GM23338 (cell line): ENCODE results near the gene TRABD. TPM values are rescaled to one million over a fixed set of nuclear protein-coding genes. Genes with fewer than 3 reads are reported as not detected.

ENCODE experiments used
- ATAC-seq: fragments of 200-7000 bp; cut with Tn5 transposase; 3 replicates; pipeline ENCODE4 v1.9.1; 2020
- DNase-seq: peaks from one replicate; pipeline ENCODE4 v3.0.0-alpha.2; 2015; ENCODE audit warnings: low spot score
- H2AFZ ChIP-seq: fragments of 200-600 bp; sonication (generic); 2 replicates; pipeline ENCODE4 v1.8.0; 2016; ENCODE audit warnings: antibody characterized with exemption, mild to moderate bottlenecking, moderate library complexity
- H3F3A ChIP-seq: fragments of 200-600 bp; sonication (generic); replicated peaks from 2 replicates; pipeline ENCODE4 v1.8.0; 2017; ENCODE audit warnings: antibody characterized with exemption, mixed run types, low read depth
- H3K27ac ChIP-seq: fragments of 200-600 bp; sonication (generic); 2 replicates; pipeline ENCODE4 v1.6.1; 2016; ENCODE audit warnings: low read depth
- H3K27me3 ChIP-seq: fragments of 200-600 bp; sonication (generic); 2 replicates; pipeline ENCODE4 v1.8.0; 2016; ENCODE audit warnings: mild to moderate bottlenecking, mixed run types, moderate library complexity; ENCODE audit not compliant: insufficient read depth
- H3K36me3 ChIP-seq: fragments of 200-600 bp; sonication (generic); 2 replicates; pipeline ENCODE4 v1.8.0; 2016; ENCODE audit warnings: mild to moderate bottlenecking; ENCODE audit not compliant: insufficient read depth
- H3K4me1 ChIP-seq: fragments of 200-600 bp; sonication (generic); 2 replicates; pipeline ENCODE4 v1.8.0; 2016; ENCODE audit warnings: mild to moderate bottlenecking, moderate library complexity; ENCODE audit not compliant: insufficient read depth
- H3K4me2 ChIP-seq: fragments of 200-600 bp; sonication (generic); 2 replicates; pipeline ENCODE4 v1.7.1; 2017; ENCODE audit warnings: mixed run types
- H3K4me3 ChIP-seq: fragments of 200-600 bp; sonication (generic); 2 replicates; pipeline ENCODE4 v1.6.1; 2016; ENCODE audit warnings: mixed run types
- H3K79me2 ChIP-seq: fragments of 200-600 bp; sonication (generic); replicated peaks from 2 replicates; pipeline ENCODE4 v1.8.0; 2017; ENCODE audit warnings: mild to moderate bottlenecking; ENCODE audit not compliant: insufficient read depth
- H3K9me2 ChIP-seq: fragments of 200-600 bp; sonication (generic); 2 replicates; pipeline ENCODE4 v1.8.0; 2017; ENCODE audit not compliant: insufficient read depth
- H4K20me1 ChIP-seq: fragments of 200-600 bp; sonication (generic); replicated peaks from 2 replicates; pipeline ENCODE4 v1.8.0; 2017; ENCODE audit warnings: mild to moderate bottlenecking; ENCODE audit not compliant: insufficient read depth
- H3K27ac Mint-ChIP-seq: 2 replicates; pipeline ENCODE4 v1.8.0; 2020; ENCODE audit warnings: inconsistent platforms, mild to moderate bottlenecking, moderate library complexity, mixed read lengths
- H3K27me3 Mint-ChIP-seq: 3 replicates; pipeline ENCODE4 v1.8.0; 2022; ENCODE audit warnings: low read depth, mild to moderate bottlenecking, moderate library complexity, mixed read lengths, inconsistent platforms; ENCODE audit not compliant: insufficient read depth, poor library complexity
- H3K36me3 Mint-ChIP-seq: 3 replicates; pipeline ENCODE4 v1.8.0; 2021; ENCODE audit warnings: low read depth, mild to moderate bottlenecking, inconsistent platforms, moderate library complexity, mixed read lengths
- H3K4me1 Mint-ChIP-seq: 3 replicates; pipeline ENCODE4 v1.8.0; 2020; ENCODE audit warnings: mild to moderate bottlenecking, inconsistent platforms, mixed read lengths
- H3K4me3 Mint-ChIP-seq: 3 replicates; pipeline ENCODE4 v1.8.0; 2021; ENCODE audit warnings: moderate library complexity, mild to moderate bottlenecking, inconsistent platforms, mixed read lengths
- H3K9me3 Mint-ChIP-seq: 3 replicates; pipeline ENCODE4 v1.8.0; 2020; ENCODE audit warnings: moderate library complexity, mild to moderate bottlenecking, inconsistent platforms, mixed read lengths
- CREB1 ChIP-seq: fragments of 250-450 bp; sonication (Bioruptor Pico); IDR thresholded peaks from 2 replicates; pipeline ENCODE4 v1.5.0; 2020; ENCODE audit warnings: low read depth, mild to moderate bottlenecking, moderate library complexity
- ETS1 ChIP-seq: IDR thresholded peaks from 2 replicates; pipeline ENCODE4 v1.6.1; 2016; ENCODE audit warnings: antibody characterized with exemption
- EZH2 ChIP-seq: fragments of 200-600 bp; sonication (generic); IDR thresholded peaks from one replicate; pipeline ENCODE4 v1.8.0; 2017; ENCODE audit warnings: antibody characterized with exemption, mild to moderate bottlenecking, low read depth; ENCODE audit not compliant: unreplicated experiment
- EZH2phosphoT487 ChIP-seq: fragments of 200-600 bp; sonication (generic); IDR thresholded peaks from one replicate; pipeline ENCODE4 v1.8.1; 2018; ENCODE audit warnings: antibody characterized with exemption; ENCODE audit not compliant: unreplicated experiment
- JUNB ChIP-seq: IDR thresholded peaks from one replicate; pipeline ENCODE4 v1.6.1; 2016; ENCODE audit warnings: antibody characterized with exemption; ENCODE audit not compliant: unreplicated experiment
- STAT1 ChIP-seq: IDR thresholded peaks from one replicate; pipeline ENCODE4 v1.6.1; 2016; ENCODE audit warnings: antibody characterized with exemption; ENCODE audit not compliant: unreplicated experiment
- ZNF114 ChIP-seq: fragments of 250-450 bp; sonication (Bioruptor Pico); IDR thresholded peaks from 2 replicates; pipeline ENCODE4 v1.5.0; 2020; ENCODE audit warnings: mild to moderate bottlenecking, moderate library complexity
- ZNF331 ChIP-seq: fragments of 250-450 bp; sonication (Bioruptor Pico); IDR thresholded peaks from 2 replicates; pipeline ENCODE4 v1.5.0; 2020; ENCODE audit warnings: low read depth, mild to moderate bottlenecking, moderate library complexity
- ZNF462 ChIP-seq: fragments of 250-450 bp; sonication (Bioruptor Pico); IDR thresholded peaks from 2 replicates; pipeline ENCODE4 v1.5.0; 2020; ENCODE audit warnings: mild to moderate bottlenecking, moderate library complexity
- polyA plus RNA-seq: library from polyadenylated mRNA; unstranded; fragments of >200 nt; fragmentation: Nextera tagmentation; extraction: Ambion mirVana; gene quantifications from 2 replicates; pipeline ENCODE4 v1.2.1, GENCODE V29; 2016
- total RNA-seq: library from RNA; depleted of rRNA; stranded (reverse); fragments of >200 nt; shearing (Covaris generic); gene quantifications from 2 replicates; pipeline ENCODE4 v1.2.3, GENCODE V29; 2014

TRABD gene
- total and polyA plus RNA-seq, 2 experiments from 2014 or later, result 44.1 to 66.1 TPM

GRCh38 chr22:50229370-50229769 lies 43.7 kb downstream of the TRABD start:
- Histone ChIP-seq H2AFZ (no peak overlapping the region), H3K4me2 (no peak overlapping the region), H3K9me2 (no peaks in the 10 kb centered on the region), H3K27me3 (no peaks in the 10 kb centered on the region), H3K36me3 (no peaks in the 10 kb centered on the region), H3K27ac (no peak overlapping the region), H3K79me2 (0 out of 2 replicates have a peak, but pooled peaks cover 3% of the 10 kb centered on the region), H3K4me3 (no peak overlapping the region), H3K4me1 (no peaks in the 10 kb centered on the region), H4K20me1 (peaks cover 4% of the 10 kb centered on the region), H3F3A (0 out of 2 replicates have a peak, but pooled peaks cover 3% of the 10 kb centered on the region)
- Mint-ChIP-seq H3K4me1 (no peaks in the 10 kb centered on the region), H3K4me3 (no peak overlapping the region), H3K9me3 (peaks cover 3% of the 10 kb centered on the region; the same call in 1 of the 3 replicates), H3K27me3 (peaks cover 11% of the 10 kb centered on the region), H3K27ac (no peak overlapping the region), H3K36me3 (peaks cover 13% of the 10 kb centered on the region)
- no peak for TF ChIP-seq ZNF114 (CRISPR knock-in tag)
- no peak for TF ChIP-seq ZNF331
- TF ChIP-seq EZH2phosphoT487, result no peak
- no peak for TF ChIP-seq JUNB
- no peak for TF ChIP-seq CREB1 (CRISPR knock-in tag)
- TF ChIP-seq STAT1, result no peak
- TF ChIP-seq EZH2, result no peak
- TF ChIP-seq ETS1, result no peak
- no peak for TF ChIP-seq ZNF462 (CRISPR knock-in tag)
- ATAC-seq, result no peak
- no peak for DNase-seq
